ENCODE results near the gene CFAP90.

GRCh38 chr5:7795306-7795705 lies 55.6 kb downstream of the CFAP90 start:
- TF ChIP-seq EZH2 (IDR thresholded peaks at IDR 0.05; ENCODE audit: borderline replicate concordance, low read depth, low read length, severe bottlenecking), result no peak
- no peak for TF ChIP-seq CTCF (IDR thresholded peaks at IDR 0.05; ENCODE audit: extremely low read depth in 1 of 2, insufficient read depth in 1 of 2, low read depth in 1 of 2, low read length in 2 of 2)
- TF ChIP-seq GATA2 (IDR thresholded peaks at IDR 0.05; ENCODE audit: insufficient read depth, insufficient read length, low read depth, low read length), result no peak
- no peak for TF ChIP-seq FOS (IDR thresholded peaks at IDR 0.05; ENCODE audit: borderline replicate concordance, insufficient read depth, low read length)
- no peak for TF ChIP-seq POLR2AphosphoS5 (IDR thresholded peaks at IDR 0.05; ENCODE audit: insufficient read depth, low read depth, low read length)

Data from endothelial cell of umbilical vein (primary cell).